Omental fat pad (tissue), 4 donors: ENCODE results near the gene GNB5. TPM values are rescaled to one million over a fixed set of nuclear protein-coding genes. Genes with fewer than 3 reads are reported as not detected.

Experiments
- ATAC-seq: fragments of 150-250 bp; one replicate; pipeline ENCODE4 v1.9.1; 2016; ENCODE audit warnings: mild to moderate bottlenecking, moderate library complexity; ENCODE audit not compliant: low FRiP score
- DNase-seq: peaks from one replicate; pipeline ENCODE4 v3.0.0-alpha.2; 2019; ENCODE audit warnings: low spot score
- CTCF ChIP-seq, 3 donors: fragments of 450-650 bp; IDR thresholded peaks; one replicate each; pipeline ENCODE4 v1.5.1; 2016 to 2017; ENCODE audit warnings: antibody characterized with exemption in 3 of 3, mild to moderate bottlenecking in 3 of 3, moderate library complexity in 2 of 3
- total RNA-seq, 4 donors: library from RNA; depleted of rRNA; stranded (reverse); fragments of >200 nt; gene quantifications; one replicate each; pipeline ENCODE4 v1.1.0, GENCODE V29; 2016

Gene GNB5
- total RNA-seq, 4 donors from 2014 or later: 17.2 to 27.1 (median 19.3) TPM

- ATAC-seq (no peak), DNase-seq (no peak)
- TF ChIP-seq CTCF (IDR thresholded peaks at IDR 0.05): no peak
Observed at GRCh38 chr15:52193791-52194190, 2.6 kb upstream of the GNB5 start.

- DNase-seq (no peak), ATAC-seq (no peak)
- no peak for TF ChIP-seq CTCF (IDR thresholded peaks at IDR 0.05)
Observed at GRCh38 chr15:52193321-52193720, 2.1 kb upstream of the GNB5 start.

- ATAC-seq (no peak), DNase-seq (no peak)
- TF ChIP-seq CTCF (IDR thresholded peaks at IDR 0.05): no peak
Observed at GRCh38 chr15:52186651-52187486, 4.3 kb downstream of the GNB5 start.

GRCh38 chr15:52185151-52185561, 6.0 kb downstream of the GNB5 start:
- TF ChIP-seq CTCF (IDR thresholded peaks at IDR 0.05): no peak
- no peak for DNase-seq
- no peak for ATAC-seq

- no peak for TF ChIP-seq CTCF (IDR thresholded peaks at IDR 0.05)
- DNase-seq: no peak
- no peak for ATAC-seq
Observed at GRCh38 chr15:52184721-52185120, 6.5 kb downstream of the GNB5 start.

GRCh38 chr15:52183562-52184173, 7.5 kb downstream of the GNB5 start:
- no peak for TF ChIP-seq CTCF (IDR thresholded peaks at IDR 0.05)
- ATAC-seq (no peak), DNase-seq (no peak)
